GM06990 (cell line): Measurements from ENCODE around the gene CPT1C.

ENCODE experiments used
- DNase-seq: peaks from one replicate; pipeline ENCODE4 v3.0.0-alpha.2; 2011; ENCODE audit not compliant: insufficient read length; ENCODE audit errors: extremely low read depth
- H3K27me3 ChIP-seq: replicated peaks from 2 replicates; pipeline ENCODE4 v1.6.0; 2011; ENCODE audit warnings: low read length; ENCODE audit not compliant: control insufficient read depth, insufficient read depth
- H3K36me3 ChIP-seq: 2 replicates; pipeline ENCODE4 v1.5.1; 2011; ENCODE audit warnings: low read length; ENCODE audit not compliant: control insufficient read depth, insufficient read depth
- H3K4me3 ChIP-seq: replicated peaks from 2 replicates; pipeline ENCODE4 v1.5.1; 2011; ENCODE audit warnings: low read depth, mild to moderate bottlenecking, control low read depth, low read length
- CTCF ChIP-seq: IDR thresholded peaks from 2 replicates; pipeline ENCODE4 v1.5.1; 2011; ENCODE audit warnings: low read length, control low read depth, mild to moderate bottlenecking, inconsistent platforms; ENCODE audit not compliant: insufficient read depth, poor library complexity, severe bottlenecking

Gene CPT1C

GRCh38 chr19:49727217-49728030 lies 36.5 kb downstream of the CPT1C start:
- no peaks in the 10 kb centered on the region for H3K36me3 ChIP-seq
- no peak for DNase-seq
- TF ChIP-seq CTCF: no peak
- no peaks in the 10 kb centered on the region; the same call in 1 of the 2 replicates for H3K27me3 ChIP-seq
- H3K4me3 ChIP-seq: no peak overlapping the region

- no peak overlapping the region for H3K4me3 ChIP-seq
- H3K27me3 ChIP-seq: no peaks in the 10 kb centered on the region; the same call in 1 of the 2 replicates
- DNase-seq: no peak
- H3K36me3 ChIP-seq: no peaks in the 10 kb centered on the region
- no peak for TF ChIP-seq CTCF
Observed at GRCh38 chr19:49730166-49730565, 39.2 kb downstream of the CPT1C start.

GRCh38 chr19:49738268-49738667 lies 47.4 kb downstream of the CPT1C start:
- DNase-seq: no peak
- TF ChIP-seq CTCF: no peak
- no peak overlapping the region for H3K4me3 ChIP-seq
- H3K27me3 ChIP-seq: no peaks in the 10 kb centered on the region
- H3K36me3 ChIP-seq: no peaks in the 10 kb centered on the region

GRCh38 chr19:49739098-49739497 lies 48.2 kb downstream of the CPT1C start:
- Histone ChIP-seq H3K36me3 (no peaks in the 10 kb centered on the region), H3K27me3 (no peaks in the 10 kb centered on the region), H3K4me3 (no peak overlapping the region)
- TF ChIP-seq CTCF: no peak
- no peak for DNase-seq

GRCh38 chr19:49739933-49740332 lies 49.0 kb downstream of the CPT1C start:
- Histone ChIP-seq H3K27me3 (no peaks in the 10 kb centered on the region), H3K4me3 (no peak overlapping the region), H3K36me3 (no peaks in the 10 kb centered on the region)
- no peak for TF ChIP-seq CTCF
- no peak for DNase-seq

GRCh38 chr19:49741210-49741844 lies 50.4 kb downstream of the CPT1C start:
- TF ChIP-seq CTCF: no peak
- no peaks in the 10 kb centered on the region for H3K36me3 ChIP-seq
- H3K4me3 ChIP-seq: no peak overlapping the region
- H3K27me3 ChIP-seq: no peaks in the 10 kb centered on the region
- DNase-seq: no peak
